DND-41 (cell line): ENCODE data around the gene DENND1A.

Source experiments
- ATAC-seq: fragments of 200-7000 bp; cut with Tn5 transposase; 3 replicates; pipeline ENCODE4 v1.9.1; 2021; ENCODE audit warnings: low read depth; ENCODE audit not compliant: insufficient read depth
- DNase-seq: peaks from one replicate; pipeline ENCODE4 v3.0.0-alpha.2; 2020
- H2AFZ ChIP-seq: 2 replicates; pipeline ENCODE4 v1.6.0; 2012; ENCODE audit warnings: low read depth, low read length
- H3K27ac ChIP-seq: 2 replicates; pipeline ENCODE4 v1.5.1; 2012; ENCODE audit warnings: low read length, inconsistent platforms
- H3K27me3 ChIP-seq: fragments of 200-600 bp; sonication (generic); 2 replicates; pipeline ENCODE4 v1.6.0; 2012; ENCODE audit warnings: low read length, mild to moderate bottlenecking, inconsistent platforms; ENCODE audit not compliant: insufficient read depth, poor library complexity
- H3K36me3 ChIP-seq: 2 replicates; pipeline ENCODE4 v1.5.1; 2012; ENCODE audit warnings: low read length, inconsistent platforms; ENCODE audit not compliant: insufficient read depth
- H3K4me1 ChIP-seq: 2 replicates; pipeline ENCODE4 v1.5.1; 2012; ENCODE audit warnings: mild to moderate bottlenecking, low read length; ENCODE audit not compliant: insufficient read depth
- H3K4me2 ChIP-seq: 2 replicates; pipeline ENCODE4 v1.6.0; 2012; ENCODE audit warnings: mild to moderate bottlenecking, moderate library complexity, low read length, inconsistent platforms; ENCODE audit not compliant: insufficient read depth
- H3K4me3 ChIP-seq, 2 experiments: fragments of 200-600 bp in 1 of 2; shearing (Covaris generic) in 1 of 2; 2 replicates each; pipeline ENCODE4 v1.5.1; 2012 to 2016; ENCODE audit warnings: inconsistent platforms in 2 of 2, low read length in 2 of 2, mild to moderate bottlenecking in 2 of 2, low read depth in 1 of 2, moderate library complexity in 1 of 2
- H3K79me2 ChIP-seq: 2 replicates; pipeline ENCODE4 v1.6.0; 2012; ENCODE audit warnings: low read length, inconsistent platforms; ENCODE audit not compliant: insufficient read depth
- H3K9ac ChIP-seq: 2 replicates; pipeline ENCODE4 v1.6.0; 2012; ENCODE audit warnings: low read depth, mild to moderate bottlenecking, inconsistent platforms, low read length, moderate library complexity
- H3K9me3 ChIP-seq: 2 replicates; pipeline ENCODE4 v1.5.1; 2012; ENCODE audit warnings: low read length, moderate library complexity, mild to moderate bottlenecking, inconsistent platforms; ENCODE audit not compliant: insufficient read depth, severe bottlenecking
- H4K20me1 ChIP-seq: 2 replicates; pipeline ENCODE4 v1.6.0; 2012; ENCODE audit warnings: low read length; ENCODE audit not compliant: insufficient read depth
- CTCF ChIP-seq: IDR thresholded peaks from 2 replicates; pipeline ENCODE4 v1.5.1; 2012; ENCODE audit warnings: borderline replicate concordance, low read length, moderate library complexity, mild to moderate bottlenecking; ENCODE audit not compliant: poor library complexity, severe bottlenecking; ENCODE audit errors: extremely low read depth
- EZH2 ChIP-seq: IDR thresholded peaks from 3 replicates; pipeline ENCODE4 v1.6.1; 2012; ENCODE audit warnings: borderline replicate concordance, low read depth, mild to moderate bottlenecking, moderate library complexity, low read length, inconsistent platforms; ENCODE audit not compliant: severe bottlenecking

Gene DENND1A

GRCh38 chr9:123460091-123460490 lies 469.8 kb downstream of the DENND1A start:
- H3K9me3 ChIP-seq: no peaks in the 10 kb centered on the region
- no peak overlapping the region for H3K4me3 ChIP-seq
- DNase-seq (no peak), ATAC-seq (no peak)
- H3K36me3 ChIP-seq: no peaks in the 10 kb centered on the region
- H3K4me2 ChIP-seq: no peak overlapping the region
- no peak overlapping the region for H3K27ac ChIP-seq
- H3K79me2 ChIP-seq: no peaks in the 10 kb centered on the region
- H4K20me1 ChIP-seq: no peaks in the 10 kb centered on the region
- H3K4me1 ChIP-seq: no peaks in the 10 kb centered on the region
- no peak overlapping the region for H2AFZ ChIP-seq
- no peaks in the 10 kb centered on the region for H3K27me3 ChIP-seq
- no peak overlapping the region for H3K9ac ChIP-seq
- TF ChIP-seq CTCF: no peak
- TF ChIP-seq EZH2: no peak

- Histone ChIP-seq H3K27ac (no peak overlapping the region), H3K4me2 (no peak overlapping the region), H3K79me2 (no peaks in the 10 kb centered on the region), H3K27me3 (no peaks in the 10 kb centered on the region), H3K4me3 (no peak overlapping the region), H3K9ac (no peak overlapping the region), H3K9me3 (no peaks in the 10 kb centered on the region), H4K20me1 (no peaks in the 10 kb centered on the region), H3K36me3 (no peaks in the 10 kb centered on the region), H2AFZ (no peak overlapping the region), H3K4me1 (no peaks in the 10 kb centered on the region)
- TF ChIP-seq EZH2 (no peak), CTCF (no peak)
- ATAC-seq (no peak), DNase-seq (no peak)
These were observed 472.3 kb downstream of the DENND1A start for GRCh38 chr9:123457583-123457982.

- DNase-seq: no peak
- Histone ChIP-seq H3K27me3 (no peaks in the 10 kb centered on the region), H3K9ac (no peak overlapping the region), H3K79me2 (no peaks in the 10 kb centered on the region), H3K27ac (no peak overlapping the region), H3K4me1 (no peaks in the 10 kb centered on the region), H3K4me3 (no peak overlapping the region), H3K4me2 (no peak overlapping the region), H3K36me3 (no peaks in the 10 kb centered on the region), H2AFZ (no peak overlapping the region), H3K9me3 (no peaks in the 10 kb centered on the region), H4K20me1 (no peaks in the 10 kb centered on the region)
- no peak for ATAC-seq
- TF ChIP-seq EZH2 (no peak), CTCF (no peak)
These were observed 473.9 kb downstream of the DENND1A start for GRCh38 chr9:123456011-123456410.

GRCh38 chr9:123455187-123455586 lies 474.7 kb downstream of the DENND1A start:
- H3K27me3 ChIP-seq: no peaks in the 10 kb centered on the region
- no peak overlapping the region for H3K4me3 ChIP-seq
- H3K9me3 ChIP-seq: no peaks in the 10 kb centered on the region
- ATAC-seq (no peak), DNase-seq (no peak)
- H3K4me2 ChIP-seq: no peak overlapping the region
- H3K79me2 ChIP-seq: no peaks in the 10 kb centered on the region
- H3K27ac ChIP-seq: no peak overlapping the region
- H2AFZ ChIP-seq: no peak overlapping the region
- H4K20me1 ChIP-seq: no peaks in the 10 kb centered on the region
- TF ChIP-seq CTCF: no peak
- no peak for TF ChIP-seq EZH2
- H3K9ac ChIP-seq: no peak overlapping the region
- no peaks in the 10 kb centered on the region for H3K4me1 ChIP-seq
- H3K36me3 ChIP-seq: no peaks in the 10 kb centered on the region
